K562 (cell line): ENCODE data around the gene CORIN. TPM values are rescaled to one million over a fixed set of nuclear protein-coding genes. Genes with fewer than 3 reads are reported as not detected.

Source experiments
- ATAC-seq: fragments of 200-7000 bp; cut with Tn5 transposase; 3 replicates; pipeline ENCODE4 v1.9.1; 2020; ENCODE audit warnings: moderate library complexity
- BruUV-seq: library from RNA; stranded (reverse); fragments of 400-500 nt; replicated peaks from 2 replicates; lab custom pipeline; 2021; lab: Mats Ljungman, UMichigan
- CTCF ChIA-PET: fragments of 300-600 bp; formaldehyde crosslinking; extraction: SDS; loops from one replicate; lab custom pipeline; 2021; ENCODE audit warnings: low intra/inter-chr PET ratio; lab: Yijun Ruan, JAX
- POLR2A ChIA-PET: fragments of 300-600, 350-650 bp; sonication (Branson Sonifier 250); formaldehyde crosslinking; extraction: SDS; loops from one replicate; lab custom pipeline; 2021; ENCODE audit warnings: antibody characterized with exemption, inconsistent platforms; lab: Yijun Ruan, JAX
- DNase-seq, 4 experiments: peaks; one replicate each; pipeline versions ENCODE4 v3.0.0 to v3.0.0-alpha.2; 2011 to 2018; ENCODE audit warnings: low spot score in 3 of 4, mixed read lengths in 3 of 4; ENCODE audit errors: extremely low read depth in 1 of 4
- FAIRE-seq: peaks from 2 replicates; lab custom pipeline; 2011; peaks lifted over from hg19 to GRCh38; lab: Jason Lieb, UNC
- H2AFZ ChIP-seq: 2 replicates; pipeline ENCODE4 v1.6.0; 2011; ENCODE audit warnings: low read depth, low read length, control low read depth, inconsistent platforms
- H3K27ac ChIP-seq: fragments of 200-600 bp; 3 replicates; pipeline ENCODE4 v1.8.0; 2011; ENCODE audit warnings: low read depth, mild to moderate bottlenecking, control low read depth, inconsistent platforms, low read length, moderate library complexity, mixed read lengths; ENCODE audit errors: extremely low read depth
- H3K27me3 ChIP-seq, 2 experiments: fragments of 300-600 bp in 1 of 2; 2 replicates in 1 of 2; 3 replicates in 1 of 2; pipeline versions ENCODE4 v1.6.0 to v1.8.0; 2011; ENCODE audit warnings: inconsistent platforms in 2 of 2, low read length in 2 of 2, mild to moderate bottlenecking in 1 of 2, mixed read lengths in 1 of 2, moderate library complexity in 1 of 2; ENCODE audit not compliant: control insufficient read depth in 2 of 2, insufficient read depth in 2 of 2
- H3K36me3 ChIP-seq: fragments of 300-600 bp; 3 replicates; pipeline ENCODE4 v1.8.0; 2011; ENCODE audit warnings: mild to moderate bottlenecking, low read length, inconsistent platforms; ENCODE audit not compliant: control insufficient read depth, insufficient read depth
- H3K4me1 ChIP-seq, 2 experiments: fragments of 200-600 bp in 1 of 2; replicated peaks in 1 of 2; 2 replicates in 1 of 2; 3 replicates in 1 of 2; pipeline versions ENCODE4 v1.5.1 to v1.8.0; 2011; ENCODE audit warnings: inconsistent platforms in 2 of 2, low read length in 2 of 2, mild to moderate bottlenecking in 1 of 2, mixed read lengths in 1 of 2, moderate library complexity in 1 of 2; ENCODE audit not compliant: control insufficient read depth in 2 of 2, insufficient read depth in 2 of 2
- H3K4me2 ChIP-seq: 2 replicates; pipeline ENCODE4 v1.6.1; 2011; ENCODE audit warnings: low read length, control low read depth, inconsistent platforms, mixed read lengths; ENCODE audit not compliant: insufficient read depth
- H3K4me3 ChIP-seq: fragments of 200-600 bp; sonication (generic), shearing (Covaris generic); 2 replicates; pipeline ENCODE4 v1.5.1; 2016; ENCODE audit warnings: control low read depth, inconsistent platforms
- H3K79me2 ChIP-seq: fragments of 200-600 bp; 3 replicates; pipeline ENCODE4 v1.8.0; 2011; ENCODE audit warnings: low read length, inconsistent platforms; ENCODE audit not compliant: control insufficient read depth, insufficient read depth
- H3K9ac ChIP-seq, 2 experiments: 2 replicates each; pipeline versions ENCODE4 v1.6.0 to v1.6.1; 2011; ENCODE audit warnings: low read depth in 2 of 2, low read length in 2 of 2, control low read depth in 1 of 2, inconsistent platforms in 1 of 2, mild to moderate bottlenecking in 1 of 2, mixed read lengths in 1 of 2; ENCODE audit not compliant: insufficient read depth in 1 of 2
- H3K9me1 ChIP-seq: one replicate; pipeline ENCODE4 v1.6.0; 2011; ENCODE audit warnings: inconsistent platforms, mild to moderate bottlenecking, low read length, moderate library complexity; ENCODE audit not compliant: control insufficient read depth, insufficient read depth
- H3K9me3 ChIP-seq: replicated peaks from 2 replicates; pipeline ENCODE4 v1.5.1; 2011; ENCODE audit warnings: low read depth, low read length, inconsistent platforms; ENCODE audit not compliant: control insufficient read depth, insufficient read depth
- H4K20me1 ChIP-seq: replicated peaks from 2 replicates; pipeline ENCODE4 v1.6.1; 2011; ENCODE audit warnings: low read length, inconsistent platforms, mixed read lengths; ENCODE audit not compliant: control insufficient read depth, insufficient read depth
- BRF2 ChIP-seq: IDR thresholded peaks from 3 replicates; pipeline ENCODE4 v1.6.1; 2011; ENCODE audit warnings: borderline replicate concordance, mild to moderate bottlenecking; ENCODE audit not compliant: insufficient read length, insufficient read depth
- CHD4 ChIP-seq: fragments of 200-600 bp; sonication (generic); IDR thresholded peaks from 3 replicates; pipeline ENCODE4 v1.6.1; 2012; ENCODE audit warnings: low read depth, mild to moderate bottlenecking, mixed read lengths, low read length, inconsistent platforms; ENCODE audit not compliant: insufficient read depth, insufficient replicate concordance, poor library complexity, severe bottlenecking
- HLTF ChIP-seq: fragments of 450-650 bp; IDR thresholded peaks from 2 replicates; pipeline ENCODE4 v1.6.1; 2016
- KHSRP ChIP-seq: fragments of 450-650 bp; IDR thresholded peaks from 2 replicates; pipeline ENCODE4 v1.6.1; 2017
- PKNOX1 ChIP-seq: fragments of 450-650 bp; IDR thresholded peaks from 2 replicates; pipeline ENCODE4 v1.6.1; 2016
- POU5F1 ChIP-seq: fragments of 150-350 bp; IDR thresholded peaks from 2 replicates; pipeline ENCODE4 v1.6.1; 2014; ENCODE audit warnings: borderline replicate concordance, low read length, low read depth, mild to moderate bottlenecking; ENCODE audit not compliant: partially characterized antibody
- RBM39 ChIP-seq: fragments of 200-400 bp; formaldehyde crosslinking; optimal IDR thresholded peaks from 2 replicates; pipeline ENCODE3; 2018; ENCODE audit warnings: low read depth, low read length
- SMAD1 ChIP-seq: fragments of 150-350 bp; IDR thresholded peaks from 2 replicates; pipeline ENCODE4 v1.6.1; 2014; ENCODE audit warnings: low read length, low read depth; ENCODE audit not compliant: partially characterized antibody
- TAF1 ChIP-seq: IDR thresholded peaks from 2 replicates; pipeline ENCODE4 v1.6.1; 2011; ENCODE audit warnings: mild to moderate bottlenecking, low read length, moderate library complexity; ENCODE audit not compliant: insufficient read depth, control insufficient read depth, severe bottlenecking; ENCODE audit errors: extremely low read depth
- ZNF217 ChIP-seq: sonication (generic); formaldehyde crosslinking; IDR thresholded peaks from 2 replicates; pipeline ENCODE4 v1.8.0; 2022; ENCODE audit warnings: mild to moderate bottlenecking, missing genetic modification reagents
- ZNF232 ChIP-seq: sonication (generic); formaldehyde crosslinking; IDR thresholded peaks from 2 replicates; pipeline ENCODE4 v1.8.0; 2022; ENCODE audit warnings: mild to moderate bottlenecking, missing genetic modification reagents
- ZNF3 ChIP-seq: fragments of 250-450 bp; sonication (Bioruptor Pico); IDR thresholded peaks from 2 replicates; pipeline ENCODE4 v1.5.0; 2021; ENCODE audit warnings: mild to moderate bottlenecking, moderate library complexity
- WGBS: fragments of 100-300 bp; shearing (Covaris generic); methylation state at CpG from one replicate; pipeline ENCODE4 v1.1.6; 2016; ENCODE audit warnings: low coverage, mixed read lengths; ENCODE audit not compliant: insufficient coverage; ENCODE audit errors: missing lambda C conversion rate; 5-methylcytosine and 5-hydroxymethylcytosine counted together
- in situ Hi-C: fragments of 300-500 bp; cut with MboI; formaldehyde crosslinking; loops from 4 replicates; pipeline ENCODE4 v1.15.0; 2018; ENCODE audit warnings: inconsistent platforms, mixed read lengths
- intact Hi-C: fragments of 100-400 bp; cut with micrococcal nuclease; formaldehyde crosslinking; loops from 2 replicates; pipeline ENCODE4 v1.14.2; 2022
- polyA plus RNA-seq, 8 experiments: library from polyadenylated mRNA; depleted of rRNA in 4 of 8; stranded (reverse) in 5 of 8; unstranded in 3 of 8; fragments of >200 nt; fragmentation: Nextera tagmentation in 2 of 8; fragmentation: Illumina TruSeq in 1 of 8; extraction: Ambion mirVana in 2 of 8; extraction: Trizol in 1 of 8; gene quantifications; 2 replicates each; pipeline versions ENCODE4 v1.2.1 to v1.2.3, GENCODE V29; 2011 to 2014; ENCODE audit warnings: inconsistent platforms in 1 of 8, missing spikeins in 1 of 8
- total RNA-seq, 7 experiments: library from RNA; depleted of rRNA in 6 of 7; stranded (reverse); fragments of >200 nt in 6 of 7; fragmentation: Illumina TruSeq in 2 of 7; extraction: Trizol in 2 of 7; gene quantifications; 2 replicates each; pipeline versions ENCODE4 v1.2.1 to v1.2.3, GENCODE V29; 2011 to 2021; ENCODE audit warnings: low replicate concordance in 1 of 7

CORIN gene
- total and polyA plus RNA-seq, 9 of the 15 experiments (the other 6 are each of a cell fraction or from before 2014, with no cell fraction given): 0.04 to 0.31 (median 0.08) TPM; not detected in 4

- H3K36me3 ChIP-seq: no peaks in the 10 kb centered on the region
- in situ Hi-C loops: no loop called here
- H3K9me3 ChIP-seq: no peaks in the 10 kb centered on the region
- TF ChIP-seq ZNF232 (CRISPR knock-in tag): no peak
- no peak for TF ChIP-seq HLTF
- TF ChIP-seq CHD4: no peak
- no peak for TF ChIP-seq ZNF3 (CRISPR knock-in tag)
- TF ChIP-seq BRF2: no peak
- no peak for TF ChIP-seq KHSRP
- no peak for TF ChIP-seq SMAD1
- TF ChIP-seq PKNOX1: no peak
- no peak for TF ChIP-seq POU5F1
- no peak for TF ChIP-seq RBM39
- no peak for TF ChIP-seq TAF1
- no peak for TF ChIP-seq ZNF217 (CRISPR knock-in tag)
- TF ChIP-seq, all 486 proteins: peak for 0
- intact Hi-C loops: no loop called here
- FAIRE-seq: no peak
- no peak for ATAC-seq
- H3K4me2 ChIP-seq: no peak overlapping the region
- H2AFZ ChIP-seq: no peak overlapping the region
- peaks cover 0 to 4% of the 10 kb centered on the region in 2 experiments; a peak in 2 of 5 replicates for H3K27me3 ChIP-seq
- no peaks in the 10 kb centered on the region for H4K20me1 ChIP-seq
- BruUV-seq: no TSS peak
- POLR2A ChIA-PET: no interaction called here
- H3K27ac ChIP-seq: no peak overlapping the region
- H3K4me1 ChIP-seq: no peaks in the 10 kb centered on the region
- no peaks in the 10 kb centered on the region for H3K9me1 ChIP-seq
- no peak overlapping the region for H3K9ac ChIP-seq
- no peak for DNase-seq
- H3K79me2 ChIP-seq: no peaks in the 10 kb centered on the region
- 3% methylated on average over 3 of the region's 3 CpGs for WGBS
- CTCF ChIA-PET: no interaction called here
- H3K4me3 ChIP-seq: no peak overlapping the region
Measured at GRCh38 chr4:47672696-47673095, 165.2 kb downstream of the CORIN start.
